Activated T-helper 2 cell treated with anti-CD3 and anti-CD28 coated beads, Interferon-gamma antibody, Interleukin-2, Interleukin-4, amounts not matched to agents 10 μg/mL and 5 μg/mL and 100 μg/mL, durations not matched to agents 14 hours and 24 hours and 36 hours (primary cell): ENCODE results near the gene CATSPER3. TPM values are rescaled to one million over a fixed set of nuclear protein-coding genes. Genes with fewer than 3 reads are reported as not detected.

Experiments used
- DNase-seq: peaks from one replicate; pipeline ENCODE4 v3.0.0; 2021; ENCODE audit warnings: low spot score
- H3K27ac Mint-ChIP-seq: one replicate; pipeline ENCODE4 v1.8.0; 2021; ENCODE audit warnings: mixed read lengths
- H3K27me3 Mint-ChIP-seq: one replicate; pipeline ENCODE4 v1.8.0; 2021; ENCODE audit warnings: low read depth, mixed read lengths
- H3K36me3 Mint-ChIP-seq: one replicate; pipeline ENCODE4 v1.8.0; 2021; ENCODE audit warnings: low read depth, mixed read lengths
- H3K4me1 Mint-ChIP-seq: one replicate; pipeline ENCODE4 v1.8.0; 2021; ENCODE audit warnings: low read depth, mixed read lengths
- H3K4me3 Mint-ChIP-seq: one replicate; pipeline ENCODE4 v1.8.0; 2021; ENCODE audit warnings: low read depth, mild to moderate bottlenecking, moderate library complexity, mixed read lengths
- H3K9me3 Mint-ChIP-seq: one replicate; pipeline ENCODE4 v1.8.0; 2021; ENCODE audit warnings: mixed read lengths
- intact Hi-C: fragments of 100-400 bp; cut with micrococcal nuclease; formaldehyde crosslinking; loops from one replicate; pipeline ENCODE4 v1.15.1; 2023
- total RNA-seq: library from RNA; stranded (reverse); gene quantifications from 2 replicates; pipeline ENCODE4 v1.2.3, GENCODE V29; 2022

Gene CATSPER3
- total RNA-seq, 1 donor from 2014 or later = 0.34 TPM

DNA sequence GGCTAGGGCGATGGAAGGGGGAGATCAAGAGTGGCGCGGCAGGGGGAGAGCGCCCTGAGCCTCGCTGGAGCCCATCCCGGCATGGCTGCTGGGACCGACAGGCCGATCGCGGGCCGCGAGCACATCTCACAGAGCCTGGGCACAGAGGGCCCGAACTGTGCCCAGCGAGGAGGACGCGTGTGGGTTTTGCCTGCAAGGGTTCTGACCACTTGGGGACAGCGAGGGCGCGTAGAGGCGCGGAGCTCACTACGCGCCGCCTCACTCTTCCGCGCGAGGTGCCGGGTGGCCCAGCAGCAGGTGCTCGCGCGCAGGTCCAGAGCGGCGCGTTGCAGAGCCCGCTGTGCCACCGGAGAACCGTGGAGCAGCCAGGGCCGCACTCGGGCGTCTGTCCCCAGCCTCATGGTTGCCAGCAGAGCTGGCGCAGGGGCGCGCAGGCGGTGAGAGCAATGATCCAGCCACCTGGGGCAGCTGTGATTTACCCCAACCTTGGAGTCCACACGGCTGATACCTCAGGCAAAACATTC, 82.6 kb downstream of the CATSPER3 start:
- H3K9me3 Mint-ChIP-seq = no peaks in the 10 kb centered on the region
- H3K36me3 Mint-ChIP-seq = no peaks in the 10 kb centered on the region
- intact Hi-C loops = no loop called here
- H3K4me3 Mint-ChIP-seq = no peak overlapping the region
- H3K27me3 Mint-ChIP-seq = peaks cover 71% of the 10 kb centered on the region
- H3K27ac Mint-ChIP-seq = no peak overlapping the region
- H3K4me1 Mint-ChIP-seq = peaks cover 2% of the 10 kb centered on the region
- no peak for DNase-seq

- Mint-ChIP-seq H3K27me3 (peaks cover 79% of the 10 kb centered on the region), H3K9me3 (no peaks in the 10 kb centered on the region), H3K27ac (no peak overlapping the region), H3K4me1 (peaks cover 2% of the 10 kb centered on the region), H3K4me3 (no peak overlapping the region), H3K36me3 (no peaks in the 10 kb centered on the region)
- no peak for DNase-seq
- intact Hi-C loops = no loop called here
These were observed 83.7 kb downstream of the CATSPER3 start for GRCh38 chr5:135051399-135051798.

- intact Hi-C loops = no loop called here
- H3K36me3 Mint-ChIP-seq = no peaks in the 10 kb centered on the region
- no peak overlapping the region for H3K4me3 Mint-ChIP-seq
- H3K27ac Mint-ChIP-seq = no peak overlapping the region
- peaks cover 82% of the 10 kb centered on the region for H3K27me3 Mint-ChIP-seq
- no peaks in the 10 kb centered on the region for H3K9me3 Mint-ChIP-seq
- DNase-seq = no peak
- peaks cover 2% of the 10 kb centered on the region for H3K4me1 Mint-ChIP-seq
These were observed 84.2 kb downstream of the CATSPER3 start for GRCh38 chr5:135051872-135052271.

DNA sequence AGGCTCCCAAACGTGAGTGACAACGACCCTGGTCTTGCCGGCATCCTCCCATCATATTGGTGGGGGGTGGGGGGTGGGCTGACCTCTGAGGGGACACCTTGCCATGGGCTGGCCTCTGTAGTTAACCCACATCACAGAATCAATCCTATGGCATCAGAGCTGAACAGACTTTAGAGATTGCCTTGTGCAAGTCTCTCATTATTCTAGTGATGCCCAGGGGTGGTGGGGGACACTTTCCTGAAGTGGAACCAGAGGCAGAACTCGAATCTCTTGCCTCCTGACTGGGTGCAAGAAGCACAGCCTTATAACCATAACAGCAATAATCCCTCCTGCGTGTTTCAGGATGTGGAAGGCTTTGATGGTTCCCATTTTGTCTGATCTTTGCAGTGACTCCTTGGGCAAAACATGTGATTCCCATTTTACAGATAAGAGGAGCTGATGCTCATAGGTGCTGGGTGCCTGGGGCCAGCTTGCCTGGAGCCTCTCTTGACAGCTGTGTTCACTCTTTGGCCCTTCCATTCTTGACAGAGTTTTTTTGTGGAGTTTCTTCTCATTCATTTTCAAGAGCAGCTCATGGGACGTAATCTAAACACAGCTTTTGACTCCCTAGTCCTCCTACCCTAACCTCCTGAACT, 84.9 kb downstream of the CATSPER3 start:
- Mint-ChIP-seq H3K4me1 (peaks cover 2% of the 10 kb centered on the region), H3K36me3 (no peaks in the 10 kb centered on the region), H3K27ac (no peak overlapping the region), H3K4me3 (no peak overlapping the region), H3K27me3 (peaks cover 77% of the 10 kb centered on the region), H3K9me3 (no peaks in the 10 kb centered on the region)
- no peak for DNase-seq
- intact Hi-C loops = no loop called here

GRCh38 chr5:135053278-135053677, 85.6 kb downstream of the CATSPER3 start:
- no peak overlapping the region for H3K4me3 Mint-ChIP-seq
- H3K27ac Mint-ChIP-seq = no peak overlapping the region
- no peak for DNase-seq
- H3K27me3 Mint-ChIP-seq = peaks cover 71% of the 10 kb centered on the region
- H3K36me3 Mint-ChIP-seq = no peaks in the 10 kb centered on the region
- peaks cover 2% of the 10 kb centered on the region for H3K4me1 Mint-ChIP-seq
- H3K9me3 Mint-ChIP-seq = no peaks in the 10 kb centered on the region
- intact Hi-C loops = no loop called here

- H3K27me3 Mint-ChIP-seq = peaks cover 66% of the 10 kb centered on the region
- intact Hi-C loops = no loop called here
- H3K4me1 Mint-ChIP-seq = peaks cover 2% of the 10 kb centered on the region
- DNase-seq = no peak
- no peak overlapping the region for H3K27ac Mint-ChIP-seq
- no peaks in the 10 kb centered on the region for H3K9me3 Mint-ChIP-seq
- H3K4me3 Mint-ChIP-seq = no peak overlapping the region
- H3K36me3 Mint-ChIP-seq = no peaks in the 10 kb centered on the region
These were observed 86.3 kb downstream of the CATSPER3 start for GRCh38 chr5:135053989-135054388.

- DNase-seq = no peak
- Mint-ChIP-seq H3K27me3 (peaks cover 63% of the 10 kb centered on the region), H3K4me1 (peaks cover 2% of the 10 kb centered on the region), H3K9me3 (no peaks in the 10 kb centered on the region), H3K4me3 (no peak overlapping the region), H3K27ac (no peak overlapping the region), H3K36me3 (no peaks in the 10 kb centered on the region)
- intact Hi-C loops = no loop called here
These were observed 86.8 kb downstream of the CATSPER3 start for GRCh38 chr5:135054546-135054945.

GRCh38 chr5:135055396-135055795, 87.7 kb downstream of the CATSPER3 start:
- peaks cover 2% of the 10 kb centered on the region for H3K4me1 Mint-ChIP-seq
- no peak overlapping the region for H3K4me3 Mint-ChIP-seq
- H3K27me3 Mint-ChIP-seq = peaks cover 55% of the 10 kb centered on the region
- intact Hi-C loops = no loop called here
- no peak for DNase-seq
- no peaks in the 10 kb centered on the region for H3K9me3 Mint-ChIP-seq
- no peak overlapping the region for H3K27ac Mint-ChIP-seq
- H3K36me3 Mint-ChIP-seq = no peaks in the 10 kb centered on the region

GRCh38 chr5:135056316-135057030, 88.8 kb downstream of the CATSPER3 start:
- Mint-ChIP-seq H3K4me1 (peaks cover 2% of the 10 kb centered on the region), H3K9me3 (no peaks in the 10 kb centered on the region), H3K4me3 (no peak overlapping the region), H3K27me3 (peaks cover 47% of the 10 kb centered on the region), H3K36me3 (no peaks in the 10 kb centered on the region), H3K27ac (no peak overlapping the region)
- intact Hi-C loops = no loop called here
- DNase-seq = no peak

- intact Hi-C loops = no loop called here
- Mint-ChIP-seq H3K9me3 (no peaks in the 10 kb centered on the region), H3K27ac (no peak overlapping the region), H3K27me3 (peaks cover 39% of the 10 kb centered on the region), H3K4me1 (peaks cover 2% of the 10 kb centered on the region), H3K36me3 (no peaks in the 10 kb centered on the region), H3K4me3 (no peak overlapping the region)
- DNase-seq = no peak
These were observed 89.5 kb downstream of the CATSPER3 start for GRCh38 chr5:135057233-135057632.

DNA sequence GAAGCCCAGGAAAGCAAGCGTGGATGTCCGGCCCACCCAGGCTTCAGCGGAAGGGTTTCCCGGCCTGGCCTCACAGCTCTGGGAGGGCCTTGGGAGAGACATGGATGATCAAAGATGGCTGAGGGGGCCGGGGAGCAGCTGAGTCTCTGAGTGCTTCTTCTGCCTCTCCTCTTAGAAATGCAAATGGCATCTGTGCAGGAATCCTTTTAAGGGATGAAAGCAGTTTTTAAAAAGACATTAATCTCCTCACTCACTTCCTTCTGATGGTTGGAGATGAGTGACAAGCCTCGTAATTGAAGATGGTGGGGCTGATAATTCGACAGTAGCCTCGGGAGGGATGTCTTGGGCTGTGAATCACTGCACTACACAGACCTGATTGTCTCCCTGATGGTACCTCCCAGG, 90.6 kb downstream of the CATSPER3 start:
- H3K9me3 Mint-ChIP-seq = no peaks in the 10 kb centered on the region
- H3K27me3 Mint-ChIP-seq = peaks cover 32% of the 10 kb centered on the region
- no peak overlapping the region for H3K27ac Mint-ChIP-seq
- no peaks in the 10 kb centered on the region for H3K4me1 Mint-ChIP-seq
- intact Hi-C loops = no loop called here
- H3K36me3 Mint-ChIP-seq = no peaks in the 10 kb centered on the region
- no peak overlapping the region for H3K4me3 Mint-ChIP-seq
- no peak for DNase-seq

- H3K36me3 Mint-ChIP-seq = no peaks in the 10 kb centered on the region
- DNase-seq = no peak
- no peak overlapping the region for H3K4me3 Mint-ChIP-seq
- no peaks in the 10 kb centered on the region for H3K9me3 Mint-ChIP-seq
- no peak overlapping the region for H3K27ac Mint-ChIP-seq
- peaks cover 23% of the 10 kb centered on the region for H3K27me3 Mint-ChIP-seq
- intact Hi-C loops = no loop called here
- H3K4me1 Mint-ChIP-seq = no peaks in the 10 kb centered on the region
These were observed 91.6 kb downstream of the CATSPER3 start for GRCh38 chr5:135059000-135059923.
